Astrocyte of the cerebellum (primary cell): ENCODE measurements around the gene ACOX3.

Source experiments
- DNase-seq: peaks from one replicate; pipeline ENCODE4 v3.0.0-alpha.2; 2011; ENCODE audit warnings: low read depth
- H3K4me3 ChIP-seq: 2 replicates; pipeline ENCODE4 v1.5.1; 2011; ENCODE audit warnings: mild to moderate bottlenecking, low read depth, low read length, moderate library complexity
- in situ Hi-C: cut with HindIII; loops from 2 replicates; pipeline ENCODE4 v1.10.0; 2017; ENCODE audit warnings: low sequenced_read_pairs
- TF ChIP-seq, protein P1 (sequence below): IDR thresholded peaks from 2 replicates; pipeline ENCODE4 v1.5.1; 2012; ENCODE audit warnings: low read length, low read depth, moderate library complexity, mild to moderate bottlenecking; ENCODE audit errors: missing control alignments

ACOX3 gene

DNA sequence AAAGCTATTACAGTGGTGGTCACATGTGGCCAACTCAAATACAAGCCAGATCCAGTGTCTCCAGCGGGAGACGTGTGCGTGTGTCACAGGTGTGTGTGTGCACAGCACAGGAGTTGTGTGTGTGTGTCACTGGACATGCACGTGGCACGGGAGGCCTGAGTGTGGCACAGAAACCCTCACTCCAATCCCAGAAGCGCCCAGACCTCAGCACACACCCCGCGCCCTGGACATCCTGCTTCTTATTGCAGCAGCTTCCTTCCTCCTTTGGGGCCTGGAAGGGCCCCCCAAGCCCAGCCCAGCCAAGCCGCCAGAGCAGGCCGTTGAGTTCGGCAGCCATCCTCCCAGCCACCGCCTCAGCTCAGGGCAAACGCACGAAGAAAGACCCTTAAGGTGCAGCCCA is 37.9 kb downstream of the ACOX3 start:
- no peak overlapping the region for H3K4me3 ChIP-seq
- TF ChIP-seq, protein P1, sequence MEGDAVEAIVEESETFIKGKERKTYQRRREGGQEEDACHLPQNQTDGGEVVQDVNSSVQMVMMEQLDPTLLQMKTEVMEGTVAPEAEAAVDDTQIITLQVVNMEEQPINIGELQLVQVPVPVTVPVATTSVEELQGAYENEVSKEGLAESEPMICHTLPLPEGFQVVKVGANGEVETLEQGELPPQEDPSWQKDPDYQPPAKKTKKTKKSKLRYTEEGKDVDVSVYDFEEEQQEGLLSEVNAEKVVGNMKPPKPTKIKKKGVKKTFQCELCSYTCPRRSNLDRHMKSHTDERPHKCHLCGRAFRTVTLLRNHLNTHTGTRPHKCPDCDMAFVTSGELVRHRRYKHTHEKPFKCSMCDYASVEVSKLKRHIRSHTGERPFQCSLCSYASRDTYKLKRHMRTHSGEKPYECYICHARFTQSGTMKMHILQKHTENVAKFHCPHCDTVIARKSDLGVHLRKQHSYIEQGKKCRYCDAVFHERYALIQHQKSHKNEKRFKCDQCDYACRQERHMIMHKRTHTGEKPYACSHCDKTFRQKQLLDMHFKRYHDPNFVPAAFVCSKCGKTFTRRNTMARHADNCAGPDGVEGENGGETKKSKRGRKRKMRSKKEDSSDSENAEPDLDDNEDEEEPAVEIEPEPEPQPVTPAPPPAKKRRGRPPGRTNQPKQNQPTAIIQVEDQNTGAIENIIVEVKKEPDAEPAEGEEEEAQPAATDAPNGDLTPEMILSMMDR, result no peak
- no peak for DNase-seq
- in situ Hi-C loops, result no loop called here

DNA sequence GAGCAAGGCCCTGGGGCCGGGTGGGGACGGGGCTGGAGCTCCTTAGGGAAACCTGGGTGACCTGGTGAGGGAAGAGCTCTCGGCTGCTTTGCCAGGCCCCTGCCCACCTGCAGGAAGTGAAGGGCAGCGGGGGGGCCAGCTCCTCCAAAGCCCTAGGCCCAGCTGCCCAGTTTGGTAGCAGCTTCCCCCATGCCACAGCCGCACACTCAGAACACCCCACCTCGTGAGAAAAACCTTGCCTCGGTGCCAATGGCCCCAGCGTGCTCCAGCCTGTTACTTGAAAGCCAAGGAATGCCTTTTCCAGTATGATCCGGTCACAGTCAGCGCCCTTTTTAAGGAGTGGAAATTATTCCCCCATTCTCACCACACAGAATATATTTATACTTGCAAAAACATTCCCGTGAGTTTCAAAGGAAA is 38.3 kb downstream of the ACOX3 start:
- TF ChIP-seq, protein P1, result no peak
- no peak overlapping the region for H3K4me3 ChIP-seq
- in situ Hi-C loops, result no loop called here
- DNase-seq, result no peak

DNA sequence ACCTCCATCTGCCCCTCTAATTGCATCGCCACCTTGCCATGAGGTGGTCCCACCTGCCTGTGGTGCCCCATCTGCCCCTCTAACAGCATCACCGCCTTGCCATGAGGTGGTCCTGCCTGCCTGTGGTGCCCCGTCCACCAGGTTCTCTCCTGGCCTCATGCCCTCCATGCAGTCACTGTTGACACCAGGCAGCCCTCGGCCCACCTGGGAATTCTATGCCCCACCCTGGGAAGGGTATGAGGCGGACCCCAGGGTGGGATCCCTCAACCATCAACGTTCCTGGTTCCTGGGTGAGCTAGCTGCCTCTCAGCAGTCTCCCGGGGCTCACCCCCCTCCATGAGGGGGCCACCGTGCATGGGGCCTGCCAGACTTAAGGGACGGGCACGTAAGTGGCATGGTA is 38.9 kb downstream of the ACOX3 start:
- H3K4me3 ChIP-seq, result no peak overlapping the region
- no peak for DNase-seq
- TF ChIP-seq, protein P1, result no peak
- in situ Hi-C loops, result no loop called here

DNA sequence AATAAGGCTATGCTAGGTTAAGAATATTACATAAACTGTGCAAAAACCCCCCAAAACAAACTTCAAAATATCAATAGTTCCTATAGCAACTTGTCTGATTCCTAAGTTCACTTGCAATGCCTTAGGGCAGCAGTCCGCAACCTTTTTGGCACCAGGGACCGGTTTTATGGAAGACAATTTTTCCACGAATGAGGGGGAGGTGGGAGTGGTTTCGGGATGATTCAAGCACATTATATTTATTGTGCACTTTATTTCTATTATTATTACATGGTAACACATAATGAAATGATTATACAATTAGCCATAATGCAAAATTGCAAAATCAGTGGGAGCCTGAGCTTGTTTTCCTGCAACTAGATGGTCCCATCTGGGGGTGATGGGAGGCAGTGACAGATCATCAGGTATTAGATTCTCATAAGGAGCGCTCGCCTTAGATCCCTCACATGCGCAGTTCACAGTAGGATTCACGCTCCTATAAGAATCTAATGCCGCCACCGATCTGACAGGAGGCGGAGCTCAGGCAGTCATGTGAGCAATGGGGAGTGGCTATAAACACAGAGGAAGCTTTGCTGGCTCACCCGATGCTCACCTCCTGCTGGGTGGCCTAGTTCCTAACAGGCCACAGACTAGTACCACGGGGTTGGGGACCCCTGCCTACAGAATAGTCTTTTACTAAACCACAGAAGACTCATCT is 39.7 kb downstream of the ACOX3 start:
- TF ChIP-seq, protein P1, result no peak
- DNase-seq, result no peak
- no peak overlapping the region for H3K4me3 ChIP-seq
- in situ Hi-C loops, result no loop called here

DNA sequence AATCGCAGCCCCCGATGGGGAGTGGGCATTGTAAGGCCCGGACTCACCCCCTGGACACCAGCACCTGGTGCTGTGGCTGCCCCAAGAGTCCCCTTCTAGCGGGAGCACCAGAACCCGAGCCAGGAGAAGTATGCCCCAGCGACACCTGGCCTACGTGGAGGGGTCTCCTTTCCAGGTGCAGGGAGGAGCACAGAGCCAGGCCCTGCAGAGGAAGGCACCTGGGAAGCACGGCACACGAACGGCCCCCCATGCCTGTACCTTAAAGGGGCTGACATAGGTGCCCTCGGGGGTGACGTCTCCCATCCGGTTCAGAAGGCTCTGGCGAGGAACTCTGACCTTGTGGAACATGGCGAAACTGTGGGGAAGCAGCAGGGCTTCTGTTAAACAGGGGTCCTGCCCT is 41.2 kb downstream of the ACOX3 start:
- TF ChIP-seq, protein P1, result no peak
- no peak overlapping the region for H3K4me3 ChIP-seq
- in situ Hi-C loops, result no loop called here
- DNase-seq, result no peak

DNA sequence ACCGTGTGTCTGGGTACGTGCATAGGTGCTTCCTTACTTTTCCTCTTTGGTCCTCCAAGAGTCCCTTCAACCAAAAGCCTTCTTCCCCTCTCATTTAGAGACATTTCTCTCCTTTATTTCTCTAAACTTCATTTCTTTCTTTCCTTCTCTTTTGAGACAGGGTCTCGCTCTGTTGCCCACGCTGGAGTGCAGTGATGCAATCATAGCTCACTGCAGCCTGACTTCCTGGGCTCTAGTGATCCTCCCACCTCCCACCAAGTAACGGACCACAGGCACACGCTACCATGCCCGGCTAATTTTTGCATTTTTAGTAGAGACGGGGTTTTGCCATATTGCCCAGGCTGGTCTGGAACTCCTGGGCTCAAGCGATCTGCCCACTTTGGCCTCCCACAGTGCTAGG is 42.2 kb downstream of the ACOX3 start:
- no peak for DNase-seq
- TF ChIP-seq, protein P1, result no peak
- in situ Hi-C loops, result no loop called here

More for the DNA sequence above, 42.2 kb downstream of the ACOX3 start:
- H3K4me3 ChIP-seq, result no peak overlapping the region
